K562 (cell line): ENCODE results near the gene KRT76. TPM values are rescaled to one million over a fixed set of nuclear protein-coding genes. Genes with fewer than 3 reads are reported as not detected.

Experiments
- ATAC-seq: fragments of 200-7000 bp; cut with Tn5 transposase; 3 replicates; pipeline ENCODE4 v1.9.1; 2020; ENCODE audit warnings: moderate library complexity
- BruUV-seq: library from RNA; stranded (reverse); fragments of 400-500 nt; replicated peaks from 2 replicates; lab custom pipeline; 2021; lab: Mats Ljungman, UMichigan
- CTCF ChIA-PET: fragments of 300-600 bp; formaldehyde crosslinking; extraction: SDS; loops from one replicate; lab custom pipeline; 2021; ENCODE audit warnings: low intra/inter-chr PET ratio; lab: Yijun Ruan, JAX
- POLR2A ChIA-PET: fragments of 300-600, 350-650 bp; sonication (Branson Sonifier 250); formaldehyde crosslinking; extraction: SDS; loops from one replicate; lab custom pipeline; 2021; ENCODE audit warnings: antibody characterized with exemption, inconsistent platforms; lab: Yijun Ruan, JAX
- DNase-seq, 4 experiments: peaks; one replicate each; pipeline versions ENCODE4 v3.0.0 to v3.0.0-alpha.2; 2011 to 2018; ENCODE audit warnings: low spot score in 3 of 4, mixed read lengths in 3 of 4; ENCODE audit errors: extremely low read depth in 1 of 4
- FAIRE-seq: peaks from 2 replicates; lab custom pipeline; 2011; peaks lifted over from hg19 to GRCh38; lab: Jason Lieb, UNC
- H2AFZ ChIP-seq: 2 replicates; pipeline ENCODE4 v1.6.0; 2011; ENCODE audit warnings: low read depth, low read length, control low read depth, inconsistent platforms
- H3K27ac ChIP-seq: fragments of 200-600 bp; 3 replicates; pipeline ENCODE4 v1.8.0; 2011; ENCODE audit warnings: low read depth, mild to moderate bottlenecking, control low read depth, inconsistent platforms, low read length, moderate library complexity, mixed read lengths; ENCODE audit errors: extremely low read depth
- H3K27me3 ChIP-seq, 2 experiments: fragments of 300-600 bp in 1 of 2; 2 replicates in 1 of 2; 3 replicates in 1 of 2; pipeline versions ENCODE4 v1.6.0 to v1.8.0; 2011; ENCODE audit warnings: inconsistent platforms in 2 of 2, low read length in 2 of 2, mild to moderate bottlenecking in 1 of 2, mixed read lengths in 1 of 2, moderate library complexity in 1 of 2; ENCODE audit not compliant: control insufficient read depth in 2 of 2, insufficient read depth in 2 of 2
- H3K36me3 ChIP-seq: fragments of 300-600 bp; 3 replicates; pipeline ENCODE4 v1.8.0; 2011; ENCODE audit warnings: mild to moderate bottlenecking, low read length, inconsistent platforms; ENCODE audit not compliant: control insufficient read depth, insufficient read depth
- H3K4me1 ChIP-seq, 2 experiments: fragments of 200-600 bp in 1 of 2; replicated peaks in 1 of 2; 2 replicates in 1 of 2; 3 replicates in 1 of 2; pipeline versions ENCODE4 v1.5.1 to v1.8.0; 2011; ENCODE audit warnings: inconsistent platforms in 2 of 2, low read length in 2 of 2, mild to moderate bottlenecking in 1 of 2, mixed read lengths in 1 of 2, moderate library complexity in 1 of 2; ENCODE audit not compliant: control insufficient read depth in 2 of 2, insufficient read depth in 2 of 2
- H3K4me2 ChIP-seq: 2 replicates; pipeline ENCODE4 v1.6.1; 2011; ENCODE audit warnings: low read length, control low read depth, inconsistent platforms, mixed read lengths; ENCODE audit not compliant: insufficient read depth
- H3K4me3 ChIP-seq: fragments of 200-600 bp; sonication (generic), shearing (Covaris generic); 2 replicates; pipeline ENCODE4 v1.5.1; 2016; ENCODE audit warnings: control low read depth, inconsistent platforms
- H3K79me2 ChIP-seq: fragments of 200-600 bp; 3 replicates; pipeline ENCODE4 v1.8.0; 2011; ENCODE audit warnings: low read length, inconsistent platforms; ENCODE audit not compliant: control insufficient read depth, insufficient read depth
- H3K9ac ChIP-seq, 2 experiments: 2 replicates each; pipeline versions ENCODE4 v1.6.0 to v1.6.1; 2011; ENCODE audit warnings: low read depth in 2 of 2, low read length in 2 of 2, control low read depth in 1 of 2, inconsistent platforms in 1 of 2, mild to moderate bottlenecking in 1 of 2, mixed read lengths in 1 of 2; ENCODE audit not compliant: insufficient read depth in 1 of 2
- H3K9me1 ChIP-seq: one replicate; pipeline ENCODE4 v1.6.0; 2011; ENCODE audit warnings: inconsistent platforms, mild to moderate bottlenecking, low read length, moderate library complexity; ENCODE audit not compliant: control insufficient read depth, insufficient read depth
- H3K9me3 ChIP-seq: replicated peaks from 2 replicates; pipeline ENCODE4 v1.5.1; 2011; ENCODE audit warnings: low read depth, low read length, inconsistent platforms; ENCODE audit not compliant: control insufficient read depth, insufficient read depth
- H4K20me1 ChIP-seq: replicated peaks from 2 replicates; pipeline ENCODE4 v1.6.1; 2011; ENCODE audit warnings: low read length, inconsistent platforms, mixed read lengths; ENCODE audit not compliant: control insufficient read depth, insufficient read depth
- BCLAF1 ChIP-seq, 2 experiments: fragments of 450-650 bp in 1 of 2; IDR thresholded peaks; 2 replicates each; pipeline ENCODE4 v1.6.1; 2011 to 2017; ENCODE audit warnings: low read depth in 2 of 2, antibody characterized with exemption in 1 of 2, borderline replicate concordance in 1 of 2, low read length in 1 of 2, mild to moderate bottlenecking in 1 of 2, mixed read lengths in 1 of 2; ENCODE audit not compliant: control insufficient read depth in 1 of 2
- CEBPB ChIP-seq: fragments of 450-650 bp; IDR thresholded peaks from 2 replicates; pipeline ENCODE4 v1.6.1; 2016; ENCODE audit warnings: missing genetic modification characterization, missing compliant biosample characterization
- KDM4B ChIP-seq, 2 experiments: fragments of 450-650 bp in 1 of 2; sonication (generic) in 1 of 2; IDR thresholded peaks; 2 replicates each; pipeline ENCODE4 v1.6.1; 2016 to 2017; ENCODE audit warnings: borderline replicate concordance in 2 of 2, antibody characterized with exemption in 1 of 2, low read depth in 1 of 2, mild to moderate bottlenecking in 1 of 2
- PTBP1 ChIP-seq: fragments of 200-400 bp; formaldehyde crosslinking; IDR thresholded peaks from 2 replicates; pipeline ENCODE4 v1.6.1; 2017; ENCODE audit warnings: low read depth, low read length
- RBBP5 ChIP-seq: fragments of 200-600 bp; sonication (generic); IDR thresholded peaks from 2 replicates; pipeline ENCODE4 v1.6.1; 2012; ENCODE audit warnings: borderline replicate concordance, mild to moderate bottlenecking, low read length, control low read depth, inconsistent platforms; ENCODE audit not compliant: insufficient read depth, poor library complexity, severe bottlenecking
- RCOR1 ChIP-seq, 2 experiments: IDR thresholded peaks; 2 replicates each; pipeline ENCODE4 v1.6.1; 2012; ENCODE audit warnings: low read depth in 2 of 2, low read length in 2 of 2, borderline replicate concordance in 1 of 2, improper control_type of control experiment in 1 of 2
- TRIM28 ChIP-seq: fragments of 450-650 bp; IDR thresholded peaks from 2 replicates; pipeline ENCODE4 v1.6.1; 2017
- ZBTB8A ChIP-seq: fragments of 450-650 bp; IDR thresholded peaks from 2 replicates; pipeline ENCODE4 v1.6.1; 2018; ENCODE audit warnings: mild to moderate bottlenecking, moderate library complexity; ENCODE audit not compliant: partially characterized antibody
- ZNF140 ChIP-seq: fragments of 250-450 bp; sonication (Bioruptor Pico); IDR thresholded peaks from 2 replicates; pipeline ENCODE4 v1.8.0; 2021; ENCODE audit warnings: moderate library complexity, mild to moderate bottlenecking, inconsistent platforms
- ZNF589 ChIP-seq: fragments of 200-800 bp; sonication (Bioruptor generic); IDR thresholded peaks from 2 replicates; pipeline ENCODE4 v1.6.1; 2016; ENCODE audit warnings: low read depth, missing genetic modification characterization, missing compliant biosample characterization
- WGBS: fragments of 100-300 bp; shearing (Covaris generic); methylation state at CpG from one replicate; pipeline ENCODE4 v1.1.6; 2016; ENCODE audit warnings: low coverage, mixed read lengths; ENCODE audit not compliant: insufficient coverage; ENCODE audit errors: missing lambda C conversion rate; 5-methylcytosine and 5-hydroxymethylcytosine counted together
- in situ Hi-C: fragments of 300-500 bp; cut with MboI; formaldehyde crosslinking; loops from 4 replicates; pipeline ENCODE4 v1.15.0; 2018; ENCODE audit warnings: inconsistent platforms, mixed read lengths
- intact Hi-C: fragments of 100-400 bp; cut with micrococcal nuclease; formaldehyde crosslinking; loops from 2 replicates; pipeline ENCODE4 v1.14.2; 2022
- polyA plus RNA-seq, 8 experiments: library from polyadenylated mRNA; depleted of rRNA in 4 of 8; stranded (reverse) in 5 of 8; unstranded in 3 of 8; fragments of >200 nt; fragmentation: Nextera tagmentation in 2 of 8; fragmentation: Illumina TruSeq in 1 of 8; extraction: Ambion mirVana in 2 of 8; extraction: Trizol in 1 of 8; gene quantifications; 2 replicates each; pipeline versions ENCODE4 v1.2.1 to v1.2.3, GENCODE V29; 2011 to 2014; ENCODE audit warnings: inconsistent platforms in 1 of 8, missing spikeins in 1 of 8
- total RNA-seq, 7 experiments: library from RNA; depleted of rRNA in 6 of 7; stranded (reverse); fragments of >200 nt in 6 of 7; fragmentation: Illumina TruSeq in 2 of 7; extraction: Trizol in 2 of 7; gene quantifications; 2 replicates each; pipeline versions ENCODE4 v1.2.1 to v1.2.3, GENCODE V29; 2011 to 2021; ENCODE audit warnings: low replicate concordance in 1 of 7

The KRT76 gene
- total and polyA plus RNA-seq, 9 of the 15 experiments (the other 6 are each of a cell fraction or from before 2014, with no cell fraction given) = not detected

GRCh38 chr12:52815676-52816588, 38.8 kb upstream of the KRT76 start:
- Histone ChIP-seq H3K4me2 (no peak overlapping the region), H3K27me3 (peaks cover 26 to 60% of the 10 kb centered on the region in 2 experiments), H3K27ac (no peak overlapping the region), H3K36me3 (no peaks in the 10 kb centered on the region), H3K9ac (no peak overlapping the region), H3K4me3 (no peak overlapping the region), H3K4me1 (no peaks in the 10 kb centered on the region; a peak in 3 of 5 replicates), H4K20me1 (no peaks in the 10 kb centered on the region; the same call in 1 of the 2 replicates), H3K9me1 (peaks cover 2% of the 10 kb centered on the region), H2AFZ (no peak overlapping the region), H3K79me2 (no peaks in the 10 kb centered on the region), H3K9me3 (no peaks in the 10 kb centered on the region)
- ATAC-seq = no peak
- in situ Hi-C loops (no loop called here), intact Hi-C loops (no loop called here)
- POLR2A ChIA-PET = interaction anchor here (0.5 to 0.7 kb wide), 2 partner anchors 8 to 58 kb away, joined by 3 read pairs; no protein-coding TSS in a partner anchor
- TF ChIP-seq RCOR1 (IDR thresholded peaks at IDR 0.05; ENCODE audit: borderline replicate concordance in 1 of 2, low read depth in 2 of 2, low read length in 2 of 2) (no peak), ZBTB8A (no peak)
- CTCF ChIA-PET = interaction anchor here (0.6 kb wide), 1 partner anchor 1428 kb away, joined by 3 read pairs; no protein-coding TSS in a partner anchor
- WGBS = 21% methylated on average over 5 of the region's 9 CpGs
- no TSS peak for BruUV-seq
- DNase-seq = no peak
- no peak for FAIRE-seq

- intact Hi-C loops (no loop called here), in situ Hi-C loops (no loop called here)
- Histone ChIP-seq H3K27ac (no peak overlapping the region), H3K79me2 (no peaks in the 10 kb centered on the region), H3K9me1 (peaks cover 2% of the 10 kb centered on the region), H3K9ac (no peak overlapping the region), H3K36me3 (no peaks in the 10 kb centered on the region), H2AFZ (no peak overlapping the region), H4K20me1 (no peaks in the 10 kb centered on the region; the same call in 1 of the 2 replicates), H3K4me3 (no peak overlapping the region), H3K9me3 (no peaks in the 10 kb centered on the region), H3K4me2 (no peak overlapping the region), H3K4me1 (no peaks in the 10 kb centered on the region; a peak in 3 of 5 replicates), H3K27me3 (peaks cover 26 to 53% of the 10 kb centered on the region in 2 experiments)
- ChIA-PET POLR2A (interaction anchor here (0.5 kb wide), 1 partner anchor 59 kb away, joined by 3 read pairs; no protein-coding TSS in a partner anchor), CTCF (interaction anchor here (0.6 kb wide), 1 partner anchor 1427 kb away, joined by 3 read pairs; no protein-coding TSS in a partner anchor)
- no peak for ATAC-seq
- FAIRE-seq = no peak
- no TSS peak for BruUV-seq
- WGBS = 0% methylated on average over 4 of the region's 4 CpGs
- DNase-seq = no peak
- no peak for TF ChIP-seq BCLAF1 (IDR thresholded peaks at IDR 0.05; ENCODE audit: borderline replicate concordance in 1 of 2, control insufficient read depth in 1 of 2, low read depth in 2 of 2, low read length in 1 of 2)
- no peak for TF ChIP-seq RBBP5
- no peak for TF ChIP-seq ZNF589 (CRISPR knock-in tag)
- no peak for TF ChIP-seq TRIM28
- no peak for TF ChIP-seq PTBP1
- no peak for TF ChIP-seq ZNF140 (CRISPR knock-in tag)
- TF ChIP-seq CEBPB (tag) = no peak
- TF ChIP-seq KDM4B (IDR thresholded peaks at IDR 0.05; ENCODE audit: borderline replicate concordance in 2 of 2, low read depth in 1 of 2) = no peak
Measured at GRCh38 chr12:52815161-52815560, 38.0 kb upstream of the KRT76 start.
